ENCODE measurements around the gene GJA3.

The GJA3 gene

DNA sequence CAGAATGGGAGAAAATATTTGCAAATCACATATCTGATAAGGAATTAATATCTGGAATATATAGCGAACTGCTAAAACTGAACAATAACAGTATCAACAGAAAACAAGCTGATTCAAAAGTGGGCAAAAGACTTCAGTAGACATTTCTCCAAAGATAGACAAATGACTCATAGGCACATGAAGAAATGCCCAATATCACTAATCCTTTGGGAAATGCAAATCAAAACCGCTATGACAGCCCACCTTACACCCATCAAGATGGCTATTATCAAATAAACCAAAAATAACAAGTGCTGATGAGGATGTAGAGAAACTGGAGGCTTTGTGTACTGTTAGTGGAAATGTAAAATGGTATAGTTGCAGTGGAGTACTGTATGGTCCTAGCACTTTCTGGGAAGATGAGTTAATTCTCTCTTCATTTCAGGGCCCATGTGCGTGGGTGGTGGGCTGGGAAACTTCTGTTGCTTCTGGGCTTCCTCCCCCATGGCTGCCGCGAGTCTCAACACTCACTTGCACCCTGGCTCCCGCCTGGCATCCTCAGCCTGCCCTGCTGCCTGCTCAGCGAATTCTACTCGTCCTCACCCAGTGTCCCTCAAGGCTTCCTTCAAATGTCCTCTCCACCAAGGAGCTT lies 12.4 kb upstream of the GJA3 start:
- no peak for FAIRE-seq
- TF ChIP-seq CTCF (IDR thresholded peaks at IDR 0.05; ENCODE audit: insufficient read depth, missing control alignments): no peak
- DNase-seq (ENCODE audit: insufficient read length, low spot score): no peak

DNA sequence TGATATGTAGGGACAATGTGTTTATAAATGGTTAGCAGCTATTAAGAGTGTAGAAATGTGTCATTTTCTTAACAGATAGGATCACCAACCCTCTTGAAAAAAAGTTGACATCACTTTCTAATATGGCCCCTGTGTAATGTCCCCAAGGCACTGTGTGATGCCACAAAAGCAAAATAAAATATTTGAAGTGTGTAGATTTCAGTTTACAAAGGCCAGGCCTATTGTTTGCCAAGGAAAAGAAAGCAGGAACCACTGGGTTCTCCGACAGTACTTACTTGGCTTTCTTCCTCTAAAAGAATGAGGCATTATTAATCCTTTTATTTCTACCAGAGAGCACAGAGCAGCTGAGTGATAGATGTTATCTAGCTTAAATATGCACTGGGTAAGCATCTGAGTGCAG lies 10.5 kb upstream of the GJA3 start:
- DNase-seq (ENCODE audit: insufficient read length, low spot score) (no peak), FAIRE-seq (no peak)

DNA sequence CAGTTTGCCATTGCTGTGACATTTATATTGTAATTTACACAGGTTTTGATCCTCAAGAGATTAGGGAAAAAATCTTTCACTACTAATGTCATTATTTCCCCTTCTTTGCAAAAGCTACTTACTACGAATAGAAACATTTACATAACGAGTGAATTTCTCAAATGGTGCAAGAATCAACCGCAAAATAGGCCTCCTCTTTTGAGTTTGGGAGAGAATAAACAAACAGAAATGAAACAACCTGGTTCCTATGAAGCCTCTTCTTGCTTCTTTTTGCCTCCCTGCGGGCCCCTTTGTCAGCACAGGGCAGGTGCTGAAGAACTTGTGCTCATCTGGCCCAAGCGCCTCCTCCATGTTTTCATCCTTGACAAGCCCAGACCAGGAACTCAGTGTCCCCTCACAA lies 10.1 kb upstream of the GJA3 start:
- DNase-seq (ENCODE audit: insufficient read length, low spot score) (no peak), FAIRE-seq (no peak)
- no peak for TF ChIP-seq CTCF (IDR thresholded peaks at IDR 0.05; ENCODE audit: insufficient read depth, missing control alignments)

More for the DNA sequence above, 10.5 kb upstream of the GJA3 start:
- TF ChIP-seq CTCF (IDR thresholded peaks at IDR 0.05; ENCODE audit: insufficient read depth, missing control alignments): no peak

DNA sequence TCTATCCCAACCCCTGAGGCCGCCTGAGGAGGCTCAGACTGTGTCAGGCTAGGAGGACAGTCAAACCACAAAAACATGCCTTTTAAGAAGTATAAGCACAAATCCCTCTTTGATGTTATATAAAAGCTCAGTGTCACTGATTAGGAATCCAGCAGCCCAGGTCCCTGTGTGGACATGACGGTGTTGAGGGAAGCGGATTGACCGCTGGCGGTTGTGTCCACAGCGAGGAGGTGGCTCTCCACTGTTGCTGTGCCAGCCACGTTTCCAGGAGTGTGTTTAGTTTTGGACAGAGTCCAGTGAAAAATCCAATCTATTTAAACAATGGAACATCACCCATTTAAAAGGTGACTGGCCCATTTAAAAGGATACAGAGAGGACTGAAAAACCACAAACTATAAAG lies 7.5 kb upstream of the GJA3 start:
- FAIRE-seq (no peak), DNase-seq (ENCODE audit: insufficient read length, low spot score) (no peak)

GRCh38 chr13:20165417-20166257 lies 4.8 kb upstream of the GJA3 start:
- FAIRE-seq: no peak
- no peak for DNase-seq (ENCODE audit: insufficient read length, low spot score)

More for the DNA sequence above, 7.5 kb upstream of the GJA3 start:
- no peak for TF ChIP-seq CTCF (IDR thresholded peaks at IDR 0.05; ENCODE audit: insufficient read depth, missing control alignments)

DNA sequence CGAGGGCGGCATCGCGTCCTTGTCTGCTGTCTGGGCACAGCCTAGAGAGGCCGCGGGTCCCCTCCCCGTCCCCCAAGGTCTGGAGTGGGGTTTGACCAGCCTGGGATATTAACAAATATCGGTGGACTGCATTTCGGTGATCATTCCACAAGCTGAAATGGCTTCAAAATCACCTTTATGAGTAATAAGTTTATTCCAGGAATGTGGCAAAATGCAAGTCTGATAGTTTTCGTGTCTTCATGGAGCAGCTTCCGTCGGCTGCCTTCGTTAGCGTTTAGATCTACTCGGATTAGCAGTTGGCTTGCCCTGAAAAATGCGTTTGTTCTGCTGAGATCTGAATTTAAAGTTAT lies 1.1 kb upstream of the GJA3 start:
- FAIRE-seq: no peak
- no peak for DNase-seq (ENCODE audit: insufficient read length, low spot score)
- TF ChIP-seq CTCF (IDR thresholded peaks at IDR 0.05; ENCODE audit: insufficient read depth, missing control alignments): no peak

More at GRCh38 chr13:20165417-20166257, 4.8 kb upstream of the GJA3 start:
- TF ChIP-seq CTCF (IDR thresholded peaks at IDR 0.05; ENCODE audit: insufficient read depth, missing control alignments): no peak
